HG03066 (cell line): ENCODE data around the gene ZMYM3.
"Not testable (repeated sequence)": the region's sequence is repeated elsewhere in the genome, so short reads cannot be mapped to it uniquely, and the experiment has no call there.

Experiments
- ATAC-seq: cut with Tn5 transposase; IDR thresholded peaks from one replicate; pipeline ENCODE4 v1.9.1; 2021; ENCODE audit warnings: low read depth; ENCODE audit not compliant: unreplicated experiment

Gene ZMYM3

DNA sequence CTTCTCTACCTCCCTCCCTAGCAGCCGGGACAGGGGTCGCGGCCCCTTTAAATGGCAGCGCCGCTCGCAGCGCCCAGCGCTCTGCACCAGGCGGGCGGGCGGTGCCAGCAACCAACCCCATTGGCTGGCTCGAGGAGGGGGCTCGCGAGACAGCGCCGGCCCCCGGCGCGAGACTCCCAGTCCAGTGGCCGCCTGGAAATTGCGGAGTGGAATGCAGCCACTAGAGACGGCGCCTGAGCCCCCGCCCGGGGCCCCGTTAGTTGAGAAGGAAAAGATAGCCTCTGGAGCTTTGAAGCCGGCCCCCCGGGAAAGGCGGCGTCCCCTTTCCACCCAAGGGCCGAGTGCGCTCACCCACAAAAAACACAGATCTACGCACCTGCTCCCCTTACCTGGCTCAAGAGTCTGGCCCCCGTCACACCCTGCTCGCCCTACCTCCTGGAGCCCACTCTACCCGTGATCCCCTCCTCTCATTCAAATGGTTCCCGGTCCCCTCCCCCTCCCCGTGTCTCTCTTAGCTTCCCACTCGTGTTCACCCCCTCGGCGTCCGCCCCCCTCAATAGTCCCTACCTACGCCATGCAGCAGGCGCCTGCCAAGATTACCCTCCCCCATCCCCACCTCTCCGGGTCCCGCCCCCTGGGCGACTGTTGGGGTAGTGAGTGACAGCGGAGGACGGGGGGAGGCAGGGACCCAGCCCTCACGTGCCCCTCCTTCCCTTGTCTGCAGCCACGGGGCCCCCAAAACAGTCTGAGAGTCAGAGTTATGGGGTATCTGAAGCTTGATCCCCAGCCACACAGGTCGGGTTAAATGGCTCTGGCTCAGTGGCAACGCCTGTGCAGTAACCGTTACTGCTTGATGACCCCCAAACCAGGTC, at the start of gene ZMYM3:
TSS of gene ZMYM3 (minus strand) at position 49 of the 872 bp plus-strand sequence. CDS start 885 bp downstream, outside the sequence.
- peak; percentile 58 for ATAC-seq

DNA sequence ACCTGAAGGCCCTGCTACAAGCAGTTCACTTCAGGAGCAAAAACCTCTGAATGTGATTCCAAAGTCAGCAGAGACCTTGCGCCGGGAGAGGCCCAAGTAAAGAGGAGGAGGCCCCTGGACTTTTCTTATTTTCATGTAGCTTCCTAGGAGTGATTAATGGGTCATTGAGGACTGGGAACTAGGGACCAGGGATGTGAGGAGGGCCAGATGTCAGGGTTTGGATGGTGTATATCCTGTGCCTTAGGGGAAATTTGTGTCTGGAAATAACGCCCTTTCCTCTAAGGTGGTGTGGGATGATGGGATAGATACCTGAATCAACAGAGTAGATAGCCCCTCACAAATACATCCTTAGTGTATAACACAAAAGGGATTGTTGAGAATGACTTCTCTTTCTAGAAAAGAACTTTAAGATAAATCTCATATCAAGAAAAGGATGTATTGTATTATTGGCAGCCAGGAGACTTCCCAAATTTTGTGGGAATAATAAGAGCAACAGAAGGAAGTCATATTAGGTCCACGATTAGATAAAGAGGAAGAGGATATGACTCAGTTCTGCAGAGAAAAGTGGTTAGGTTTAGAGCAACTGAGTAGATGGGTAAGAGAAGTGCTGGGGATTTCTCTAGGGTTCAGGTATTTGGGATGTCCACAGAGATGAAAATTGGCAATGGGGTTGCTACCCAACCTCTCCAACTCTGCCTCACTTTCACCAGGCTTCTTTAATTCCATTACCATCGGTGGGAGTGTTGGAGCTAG, 48.7 kb upstream of the ZMYM3 start:
- no peak for ATAC-seq

DNA sequence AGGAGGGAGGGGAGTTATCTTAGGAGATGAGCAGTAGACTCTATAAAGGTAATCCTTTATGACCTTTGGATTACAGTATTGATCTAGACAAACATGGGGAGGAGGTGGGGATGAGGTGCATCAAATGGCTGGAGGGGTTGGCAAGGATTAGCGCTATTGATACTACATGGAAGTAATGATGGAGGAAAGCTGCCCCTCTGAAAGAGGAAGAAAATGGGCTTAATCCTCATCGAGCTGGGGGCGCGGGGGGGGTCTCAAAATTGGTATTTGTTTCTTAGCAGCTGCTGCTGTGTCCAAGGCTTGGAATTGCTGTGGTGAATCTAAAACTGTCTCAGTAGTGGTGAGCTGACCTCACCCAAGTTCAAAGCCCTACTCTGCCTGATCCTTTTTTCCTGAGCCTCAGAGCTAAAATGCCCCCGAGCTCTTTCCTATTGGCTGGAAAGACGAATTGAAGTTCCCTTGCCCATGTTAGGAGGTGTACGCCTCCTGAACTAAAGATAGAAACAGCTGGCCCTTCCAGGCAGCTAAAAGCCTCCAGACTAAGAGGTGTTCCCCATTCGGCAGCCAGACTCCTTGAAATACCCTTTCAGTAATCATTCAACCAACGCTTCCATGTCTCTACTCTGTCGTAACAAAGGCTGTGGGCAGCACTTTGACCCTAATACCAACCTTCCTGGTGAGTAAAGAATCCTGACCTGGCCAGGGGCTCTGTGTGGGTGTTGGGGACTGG, 47.4 kb upstream of the ZMYM3 start, which contains the start of gene ITGB1BP2:
TSS of gene ITGB1BP2 (plus strand) at position 556 of the 730 bp plus-strand sequence. CDS start at position 613, 57 bp downstream.
- ATAC-seq: no peak

DNA sequence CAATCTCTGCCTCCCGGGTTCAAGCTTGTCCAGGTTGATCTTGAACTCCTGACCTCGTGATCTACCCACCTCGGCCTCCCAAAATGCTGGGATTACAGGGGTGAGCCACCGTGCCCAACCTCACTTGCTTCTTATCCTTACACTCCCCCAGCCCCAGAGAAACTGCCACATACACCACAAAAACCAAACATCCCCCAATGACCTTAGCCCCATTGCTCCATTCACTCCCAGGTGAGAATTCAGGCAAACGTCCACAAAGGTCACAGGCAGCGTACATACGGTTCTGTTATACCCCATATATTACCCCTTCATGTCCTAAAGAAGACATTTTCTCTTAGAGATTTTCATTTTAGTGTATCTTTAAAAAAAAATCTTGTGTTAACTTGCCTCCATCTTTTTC, 46.6 kb upstream of the ZMYM3 start:
- not testable (repeated sequence) for ATAC-seq

DNA sequence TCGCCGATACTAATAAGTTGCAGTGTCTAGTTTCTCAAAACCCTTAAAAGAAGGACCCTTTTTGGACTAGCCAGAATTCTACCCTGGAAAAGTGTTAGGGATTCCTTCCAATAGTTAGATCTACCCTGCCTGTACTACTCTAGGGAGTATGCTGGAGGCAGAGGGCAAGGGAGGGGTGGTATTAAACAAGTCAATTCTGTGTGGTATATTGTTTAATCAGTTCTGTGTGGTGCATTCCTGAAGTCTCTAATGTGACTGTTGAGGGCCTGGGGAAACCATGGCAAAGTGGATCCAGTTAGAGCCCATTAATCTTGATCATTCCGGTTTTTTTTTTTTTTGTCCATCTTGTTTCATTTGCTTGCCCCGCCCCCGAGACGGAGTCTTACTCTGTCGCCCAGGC, 46.1 kb upstream of the ZMYM3 start:
- ATAC-seq: not testable (repeated sequence)

DNA sequence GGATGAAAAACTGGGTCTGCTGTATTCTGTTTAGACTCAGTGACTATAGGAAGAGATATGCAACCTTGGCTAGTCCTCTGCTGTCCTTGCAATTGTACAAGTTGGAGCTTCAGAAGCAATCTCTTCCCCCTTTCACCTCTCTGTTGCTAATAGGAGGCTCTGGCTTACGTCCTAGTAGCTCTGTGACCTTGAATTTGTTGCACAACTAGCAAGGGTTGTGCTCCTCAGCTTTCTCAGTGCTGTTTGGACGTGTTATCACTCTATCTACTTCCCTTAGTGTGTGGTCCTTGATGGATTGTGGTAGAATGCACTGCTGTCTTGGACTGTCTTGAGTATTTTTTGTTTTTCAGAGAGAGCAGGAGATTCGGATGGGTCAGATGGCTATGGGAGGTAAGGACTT, 44.2 kb upstream of the ZMYM3 start:
- no peak for ATAC-seq

DNA sequence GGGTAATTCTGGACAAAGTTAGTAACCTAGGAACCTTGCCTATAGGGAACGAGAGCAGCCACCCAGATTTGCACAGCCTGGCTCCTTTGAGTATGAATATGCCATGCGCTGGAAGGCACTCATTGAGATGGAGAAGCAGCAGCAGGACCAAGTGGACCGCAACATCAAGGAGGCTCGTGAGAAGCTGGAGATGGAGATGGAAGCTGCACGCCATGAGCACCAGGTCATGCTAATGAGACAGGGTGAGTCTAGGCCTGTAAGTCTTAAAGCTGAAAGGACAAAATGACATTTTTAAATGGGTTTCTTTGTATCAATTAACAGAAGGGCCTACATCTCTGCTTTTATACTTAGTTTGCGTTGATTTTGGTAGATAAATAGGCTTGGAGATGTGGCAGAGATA, 42.9 kb upstream of the ZMYM3 start:
- ATAC-seq: no peak

DNA sequence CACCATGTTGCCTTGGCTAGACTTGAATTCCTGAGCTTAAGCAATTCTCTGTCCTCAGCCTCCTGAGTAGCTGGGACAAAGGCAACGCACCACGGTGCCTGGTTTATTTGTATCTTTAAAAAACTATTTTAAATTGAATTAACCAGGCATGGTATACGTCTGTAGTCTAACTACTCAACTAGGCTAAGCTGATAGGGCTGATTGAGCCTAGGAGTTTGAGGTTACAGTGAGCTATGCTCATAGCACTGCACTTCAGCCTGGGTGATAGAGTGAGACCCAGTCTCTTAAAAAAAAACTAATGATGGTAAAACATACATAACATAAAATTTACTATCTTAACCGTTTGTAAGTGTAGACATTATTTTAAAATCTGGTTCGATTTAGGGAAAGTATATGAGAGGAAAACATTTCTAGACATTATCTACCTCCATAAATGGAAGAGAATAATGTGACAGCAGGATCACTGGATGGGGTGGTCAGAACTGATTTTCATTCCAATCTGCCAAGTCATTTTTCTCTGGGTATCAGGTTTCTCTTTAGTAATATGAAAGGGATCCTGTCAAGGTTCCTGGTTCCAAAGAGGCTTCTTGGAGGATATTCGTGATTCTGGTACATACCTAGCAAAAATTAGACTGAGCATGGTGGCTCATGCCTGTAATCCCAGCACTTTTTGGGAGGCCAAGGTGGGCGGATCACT, 38.9 kb upstream of the ZMYM3 start:
- ATAC-seq: no peak

DNA sequence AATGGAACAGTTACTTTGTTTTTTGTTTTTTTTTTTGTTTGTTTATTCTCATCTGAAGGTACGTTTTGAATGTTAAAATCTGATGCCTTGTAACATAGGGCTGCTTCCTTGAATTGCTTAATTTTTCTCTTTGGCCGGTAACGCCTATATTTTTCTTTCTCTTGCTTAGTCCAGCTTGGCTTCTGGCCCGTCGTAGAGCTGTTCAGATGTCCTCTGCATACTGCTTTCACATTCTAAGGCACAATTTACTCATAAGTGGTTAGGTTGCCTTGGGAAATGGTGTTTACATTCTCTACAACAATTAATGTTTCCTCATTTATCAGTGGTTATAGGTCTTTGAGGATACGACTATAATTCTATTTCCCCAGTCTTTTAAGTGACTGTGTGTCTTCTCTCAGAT, 37.4 kb upstream of the ZMYM3 start:
- no peak for ATAC-seq

DNA sequence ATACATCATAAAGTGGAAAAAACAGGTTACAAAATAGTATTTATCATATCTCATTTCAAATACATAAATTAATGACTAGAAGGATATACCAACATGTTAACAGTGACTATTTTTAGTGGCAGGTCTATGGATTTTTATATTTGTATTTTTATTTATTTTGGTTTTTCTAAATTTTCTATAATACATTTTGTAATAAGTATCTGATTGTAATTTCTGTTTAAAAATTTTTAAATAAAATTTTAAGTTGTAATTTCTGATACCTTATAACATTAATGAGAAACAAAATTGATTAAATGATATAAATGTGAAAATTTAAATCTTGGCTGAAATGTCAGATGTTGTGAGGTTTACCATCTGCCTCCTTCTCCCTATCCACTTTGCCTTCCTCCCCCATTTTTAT, 32.0 kb upstream of the ZMYM3 start:
- no peak for ATAC-seq

DNA sequence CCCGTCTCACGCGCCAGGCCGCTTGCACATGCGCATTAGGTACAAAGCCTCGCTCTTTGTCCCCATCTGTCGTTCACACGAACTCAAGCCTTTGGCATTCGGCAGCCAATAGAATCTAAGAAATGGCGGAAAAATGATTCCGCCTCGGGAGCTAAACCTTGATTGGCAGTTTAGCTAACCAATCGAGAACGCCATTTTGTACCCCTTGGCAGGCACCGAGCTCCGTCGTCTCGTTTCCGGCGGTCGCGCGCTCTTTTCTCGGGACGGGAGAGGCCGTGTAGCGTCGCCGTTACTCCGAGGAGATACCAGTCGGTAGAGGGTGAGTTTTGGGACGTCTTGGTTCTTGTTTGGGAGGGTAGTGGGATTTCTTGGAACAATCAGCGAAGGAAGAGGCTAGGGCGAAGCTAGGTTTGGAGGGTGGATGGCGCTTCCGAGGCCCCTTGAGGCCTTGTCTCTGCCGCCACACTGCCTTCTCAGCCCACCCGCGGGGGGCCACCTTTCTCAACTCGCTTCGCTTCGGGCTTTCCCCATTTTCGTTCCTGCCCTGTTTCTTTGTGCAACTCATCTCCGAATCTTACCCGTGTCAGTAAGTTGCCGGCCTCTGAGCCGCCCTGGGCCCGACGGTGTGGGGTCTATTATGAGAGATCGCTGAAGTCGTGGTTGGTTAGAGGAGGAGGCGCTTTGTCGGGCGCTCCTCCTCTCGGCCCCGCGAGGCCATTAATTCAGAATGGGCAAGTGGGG, 29.6 kb upstream of the ZMYM3 start, which contains the start of gene NONO:
TSS of gene NONO (plus strand) at position 233 of the 741 bp plus-strand sequence. CDS start 7,003 bp downstream, outside the sequence.
- peak; percentile 86 for ATAC-seq

DNA sequence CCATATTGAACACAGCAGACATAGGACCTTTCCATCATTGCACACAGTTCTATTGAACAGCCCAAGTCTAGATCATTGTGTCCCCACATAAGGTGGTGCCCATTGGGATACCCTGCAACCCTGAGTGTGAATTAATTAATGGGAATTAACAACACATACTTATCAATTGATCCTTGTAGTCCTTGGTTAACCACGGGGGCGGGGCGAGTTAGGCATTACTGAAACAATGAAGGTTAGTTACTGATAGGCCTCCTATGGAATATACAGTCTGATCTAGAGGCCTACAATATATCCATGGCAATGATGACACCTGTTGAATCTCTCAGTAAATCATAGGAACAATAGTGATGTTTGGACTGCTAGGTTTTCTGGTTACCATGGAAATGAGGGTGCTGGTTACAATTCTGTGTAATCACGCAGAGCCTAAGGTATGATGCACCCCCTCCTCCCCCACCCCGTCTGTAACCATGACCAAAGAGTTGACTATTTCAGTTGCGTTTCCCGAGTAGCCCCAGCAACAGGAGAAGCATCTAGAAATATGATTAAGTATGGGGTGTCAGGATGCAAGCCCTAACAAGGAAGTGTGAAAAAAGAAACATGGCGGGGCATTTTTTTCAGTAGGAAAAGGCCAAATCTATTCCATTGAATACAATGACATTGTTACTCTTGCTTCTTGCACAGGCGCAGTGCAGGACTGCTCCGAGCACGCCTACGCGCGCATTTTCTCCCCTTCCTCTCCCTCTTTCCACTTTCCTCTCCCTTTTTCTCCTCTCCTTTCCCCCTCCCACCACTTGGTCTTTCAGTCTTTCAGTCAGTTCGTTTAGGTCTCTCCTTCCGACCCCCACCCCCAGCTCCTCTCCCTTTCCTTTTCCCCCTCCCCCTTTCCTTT, 28.8 kb upstream of the ZMYM3 start:
- peak; percentile 25 for ATAC-seq

DNA sequence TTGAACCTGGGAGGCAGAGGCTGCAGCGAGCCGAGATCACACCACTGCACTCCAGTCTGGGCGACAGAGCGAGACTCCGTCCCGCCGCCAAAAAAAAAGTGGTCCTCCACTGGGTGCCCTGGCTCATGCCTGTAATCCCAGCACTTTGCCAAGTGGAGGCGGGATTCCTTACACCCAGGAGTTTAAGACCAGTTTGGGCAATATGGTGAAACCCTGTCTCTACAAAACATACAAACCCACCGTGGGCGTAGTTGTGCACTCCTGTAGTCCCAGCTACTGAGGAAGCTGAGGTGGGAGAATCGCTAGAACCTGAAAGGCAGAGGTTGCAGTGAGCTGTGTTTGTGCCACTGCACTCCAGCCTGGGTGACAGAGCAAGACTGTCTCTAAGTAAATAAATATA, 27.4 kb upstream of the ZMYM3 start:
- ATAC-seq: not testable (repeated sequence)

DNA sequence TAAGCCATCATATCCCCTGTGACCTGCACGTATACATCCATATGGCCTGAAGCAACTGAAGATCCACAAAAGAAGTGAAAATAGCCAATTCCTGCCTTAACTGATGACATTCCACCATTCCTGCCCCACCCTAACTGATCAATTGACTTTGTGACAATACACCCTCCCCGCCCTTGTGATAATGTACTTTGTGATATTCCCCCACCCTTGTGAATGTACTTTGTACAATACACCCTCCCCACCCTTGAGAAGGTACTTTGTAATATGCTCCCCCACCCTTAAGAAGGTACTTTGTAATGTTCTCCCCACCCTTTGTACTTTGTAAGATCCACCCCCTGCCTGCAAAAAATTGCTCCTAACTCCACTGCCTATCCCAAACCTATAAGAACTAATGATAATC, 18.4 kb upstream of the ZMYM3 start:
- not testable (repeated sequence) for ATAC-seq

DNA sequence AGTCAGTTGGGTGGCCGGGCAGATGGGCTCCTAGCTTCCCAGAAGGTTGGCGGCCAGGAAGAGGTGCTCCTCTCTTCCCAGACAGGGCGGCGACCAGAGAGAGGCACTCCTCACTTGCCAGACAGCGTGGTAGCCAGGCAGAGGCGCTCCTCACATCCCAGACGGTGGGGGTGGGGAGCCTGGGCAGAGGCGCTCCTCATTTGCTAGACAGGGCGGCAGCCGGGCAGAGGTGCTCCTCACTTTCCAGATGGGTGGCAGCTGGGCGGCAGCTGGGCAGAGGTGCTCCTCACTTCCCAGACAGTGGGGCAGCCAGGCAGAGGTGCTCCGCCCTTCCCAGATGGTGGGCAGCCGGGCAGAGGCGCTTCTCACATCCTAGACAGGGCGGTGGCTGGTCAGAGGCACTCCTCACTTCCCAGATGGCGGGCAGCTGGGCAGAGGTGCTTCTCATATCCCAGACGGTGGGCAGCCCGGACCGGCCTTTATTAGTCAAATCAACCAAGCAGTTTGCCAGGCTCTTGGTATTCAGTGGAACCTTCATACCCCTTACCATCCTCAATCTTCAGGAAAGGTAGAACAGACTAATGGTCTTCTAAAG, 16.0 kb upstream of the ZMYM3 start:
- ATAC-seq: no peak

DNA sequence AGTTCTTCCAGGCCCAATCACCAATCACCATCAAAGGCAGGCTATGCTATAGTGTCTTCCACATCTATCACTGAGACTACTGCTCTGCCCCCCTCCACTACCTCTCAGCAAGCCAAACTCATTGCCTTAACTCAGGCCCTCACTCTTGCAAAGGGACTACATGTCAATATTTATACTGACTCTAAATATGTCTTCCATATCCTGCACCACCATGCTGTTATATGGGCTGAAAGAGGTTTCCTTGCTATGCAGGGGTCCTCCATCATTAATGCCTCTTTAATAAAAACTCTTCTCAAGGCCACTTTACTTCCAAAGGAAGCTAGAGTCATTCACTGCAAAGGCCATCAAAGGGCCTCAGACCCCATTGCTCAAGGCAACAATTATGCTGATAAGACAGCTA, 14.7 kb upstream of the ZMYM3 start:
- ATAC-seq: not testable (repeated sequence)

DNA sequence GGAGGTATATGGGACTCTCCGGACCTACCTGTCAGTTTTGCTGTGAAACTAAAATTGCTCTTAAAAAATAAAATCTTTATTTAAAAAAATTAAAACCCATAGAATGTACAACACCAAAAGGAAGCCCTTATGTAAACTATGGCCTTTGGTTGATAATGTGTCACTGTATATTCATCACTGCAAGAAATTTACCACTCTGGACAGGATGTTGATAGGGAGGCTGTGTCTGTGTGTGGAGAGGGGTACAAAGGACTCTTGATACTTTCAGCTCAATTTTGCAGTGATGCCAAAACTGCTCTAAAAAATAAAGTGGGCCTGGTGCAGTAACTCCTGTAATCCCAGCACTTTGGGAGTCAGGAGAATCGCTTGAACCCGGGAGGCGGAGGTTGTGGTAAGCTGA, 2.9 kb upstream of the ZMYM3 start:
- ATAC-seq: no peak

DNA sequence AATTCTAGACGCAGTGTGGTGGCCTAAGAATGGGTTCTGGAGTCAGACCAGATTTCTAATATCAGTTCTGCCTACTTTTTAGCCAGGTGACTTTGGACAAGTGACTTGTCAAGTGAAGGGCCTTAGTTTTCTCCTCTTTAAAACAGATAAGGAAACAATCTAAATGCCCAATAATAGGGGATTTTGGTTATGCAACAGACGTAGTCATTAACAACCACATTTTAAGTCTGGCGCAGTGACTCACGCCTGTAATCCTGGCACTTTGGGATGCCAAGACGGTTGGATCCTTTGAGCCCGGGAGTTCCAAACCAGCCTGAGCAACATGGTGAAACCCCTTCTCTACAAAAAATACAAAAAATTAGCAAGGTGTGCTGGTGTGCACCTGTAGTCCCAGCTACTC, 2.1 kb upstream of the ZMYM3 start:
- no peak for ATAC-seq
